H9 (cell line): ENCODE measurements around the gene SESTD1. TPM values are rescaled to one million over a fixed set of nuclear protein-coding genes. Genes with fewer than 3 reads are reported as not detected.

ENCODE experiments used
- DNase-seq: peaks from one replicate; pipeline ENCODE4 v3.0.0-alpha.2; 2017
- H2AFZ ChIP-seq: one replicate; pipeline ENCODE4 v1.6.1; 2013; ENCODE audit warnings: mild to moderate bottlenecking, low read length, control low read depth, moderate library complexity
- H2AK5ac ChIP-seq: 2 replicates; pipeline ENCODE4 v1.6.1; 2013; ENCODE audit warnings: low read length, control low read depth, mixed read lengths; ENCODE audit not compliant: insufficient read length
- H2BK120ac ChIP-seq: one replicate; pipeline ENCODE4 v1.6.1; 2013; ENCODE audit warnings: low read depth, mild to moderate bottlenecking, low read length, control low read depth, inconsistent platforms; ENCODE audit not compliant: poor library complexity, severe bottlenecking
- H2BK12ac ChIP-seq: 2 replicates; pipeline ENCODE4 v1.6.1; 2013; ENCODE audit warnings: low read length, control low read depth, mixed read lengths, low read depth; ENCODE audit not compliant: insufficient read length
- H2BK15ac ChIP-seq: 2 replicates; pipeline ENCODE4 v1.6.1; 2013; ENCODE audit warnings: low read depth, low read length, control low read depth
- H2BK20ac ChIP-seq: one replicate; pipeline ENCODE4 v1.6.1; 2013; ENCODE audit warnings: low read depth, mild to moderate bottlenecking, low read length, control low read depth, inconsistent platforms; ENCODE audit not compliant: poor library complexity, severe bottlenecking
- H2BK5ac ChIP-seq: 2 replicates; pipeline ENCODE4 v1.6.1; 2013; ENCODE audit warnings: low read length, control low read depth, mixed read lengths; ENCODE audit not compliant: insufficient read length
- H3K14ac ChIP-seq: 2 replicates; pipeline ENCODE4 v1.6.1; 2013; ENCODE audit warnings: low read length, control low read depth; ENCODE audit not compliant: insufficient read depth
- H3K18ac ChIP-seq: 2 replicates; pipeline ENCODE4 v1.6.1; 2013; ENCODE audit warnings: low read depth, mild to moderate bottlenecking, mixed read lengths, low read length, control low read depth; ENCODE audit not compliant: insufficient read length
- H3K23ac ChIP-seq: 2 replicates; pipeline ENCODE4 v1.6.1; 2013; ENCODE audit warnings: low read length, control low read depth, mixed read lengths, low read depth; ENCODE audit not compliant: insufficient read length
- H3K23me2 ChIP-seq: 2 replicates; pipeline ENCODE4 v1.6.1; 2013; ENCODE audit warnings: low read depth, mild to moderate bottlenecking, mixed read lengths, low read length, control low read depth; ENCODE audit not compliant: insufficient read length, poor library complexity, severe bottlenecking
- H3K27ac ChIP-seq: 2 replicates; pipeline ENCODE4 v1.5.1; 2013; ENCODE audit warnings: low read length, control low read depth, mixed read lengths, low read depth; ENCODE audit not compliant: insufficient read length
- H3K27me3 ChIP-seq: 2 replicates; pipeline ENCODE4 v1.6.1; 2013; ENCODE audit warnings: low read length, control low read depth, inconsistent platforms; ENCODE audit not compliant: insufficient read depth
- H3K4ac ChIP-seq: 2 replicates; pipeline ENCODE4 v1.6.1; 2013; ENCODE audit warnings: low read depth, mild to moderate bottlenecking, control low read depth, inconsistent platforms, low read length, moderate library complexity
- H3K4me1 ChIP-seq: 2 replicates; pipeline ENCODE4 v1.6.1; 2013; ENCODE audit warnings: low read length, control low read depth, inconsistent platforms; ENCODE audit not compliant: insufficient read depth
- H3K4me2 ChIP-seq: 2 replicates; pipeline ENCODE4 v1.6.1; 2013; ENCODE audit warnings: low read length, control low read depth, mixed read lengths; ENCODE audit not compliant: insufficient read length, insufficient read depth
- H3K56ac ChIP-seq: 2 replicates; pipeline ENCODE4 v1.6.1; 2013; ENCODE audit warnings: low read depth, mild to moderate bottlenecking, mixed read lengths, low read length, control low read depth; ENCODE audit not compliant: insufficient read length
- H3K79me1 ChIP-seq: 2 replicates; pipeline ENCODE4 v1.6.1; 2013; ENCODE audit warnings: low read depth, mild to moderate bottlenecking, moderate library complexity, low read length, control low read depth, inconsistent platforms; ENCODE audit not compliant: insufficient read depth, poor library complexity, severe bottlenecking
- H3K79me2 ChIP-seq: 2 replicates; pipeline ENCODE4 v1.6.1; 2013; ENCODE audit warnings: low read length, control low read depth, inconsistent platforms; ENCODE audit not compliant: insufficient read depth
- H3K9ac ChIP-seq: 2 replicates; pipeline ENCODE4 v1.6.1; 2013; ENCODE audit warnings: low read length, control low read depth, mixed read lengths; ENCODE audit not compliant: insufficient read length; ENCODE audit errors: extremely low read depth
- H3K9me3 ChIP-seq: one replicate; pipeline ENCODE4 v1.6.1; 2013; ENCODE audit warnings: low read depth, low read length, inconsistent platforms; ENCODE audit not compliant: control insufficient read depth
- H3T11ph ChIP-seq: one replicate; pipeline ENCODE4 v1.6.1; 2013; ENCODE audit warnings: mild to moderate bottlenecking, low read length, control low read depth, inconsistent platforms
- H4K20me1 ChIP-seq: one replicate; pipeline ENCODE4 v1.6.1; 2013; ENCODE audit not compliant: control insufficient read depth, insufficient read length, insufficient read depth
- H4K5ac ChIP-seq: 2 replicates; pipeline ENCODE4 v1.6.1; 2013; ENCODE audit warnings: low read depth, mild to moderate bottlenecking, mixed read lengths, low read length, control low read depth; ENCODE audit not compliant: insufficient read length
- H4K8ac ChIP-seq: replicated peaks from 2 replicates; pipeline ENCODE4 v1.6.1; 2013; ENCODE audit warnings: low read length, control low read depth, mixed read lengths, low read depth; ENCODE audit not compliant: insufficient read length
- H4K91ac ChIP-seq: 2 replicates; pipeline ENCODE4 v1.6.1; 2013; ENCODE audit warnings: low read depth, mild to moderate bottlenecking, moderate library complexity, mixed read lengths, low read length, control low read depth; ENCODE audit not compliant: insufficient read length
- H3K27ac Mint-ChIP-seq, 3 experiments: 2 replicates in 2 of 3; 3 replicates in 1 of 3; pipeline ENCODE4 v1.8.0; 2020 to 2021; ENCODE audit warnings: mixed read lengths in 3 of 3, mild to moderate bottlenecking in 1 of 3, moderate library complexity in 1 of 3
- H3K27me3 Mint-ChIP-seq: 2 replicates; pipeline ENCODE4 v1.8.0; 2021; ENCODE audit warnings: low read depth, mild to moderate bottlenecking, moderate library complexity, mixed read lengths
- H3K36me3 Mint-ChIP-seq, 3 experiments: 2 replicates in 2 of 3; 3 replicates in 1 of 3; pipeline ENCODE4 v1.8.0; 2020 to 2021; ENCODE audit warnings: low read depth in 3 of 3, mixed read lengths in 3 of 3; ENCODE audit not compliant: insufficient read depth in 1 of 3
- H3K4me1 Mint-ChIP-seq, 2 experiments: 2 replicates each; pipeline ENCODE4 v1.8.0; 2020; ENCODE audit warnings: mixed read lengths in 2 of 2
- H3K4me3 Mint-ChIP-seq, 2 experiments: 2 replicates in 1 of 2; 3 replicates in 1 of 2; pipeline ENCODE4 v1.8.0; 2020 to 2021; ENCODE audit warnings: mild to moderate bottlenecking in 2 of 2, mixed read lengths in 2 of 2, moderate library complexity in 1 of 2
- H3K9me3 Mint-ChIP-seq, 2 experiments: 2 replicates in 1 of 2; 3 replicates in 1 of 2; pipeline ENCODE4 v1.8.0; 2020; ENCODE audit warnings: mild to moderate bottlenecking in 2 of 2, mixed read lengths in 2 of 2, moderate library complexity in 1 of 2
- CTCF ChIP-seq: fragments of 200-600 bp; sonication (generic); conservative IDR thresholded peaks from 3 replicates; pipeline ENCODE4 v1.8.0; 2021; ENCODE audit warnings: antibody characterized with exemption, mild to moderate bottlenecking
- WGBS: extraction: QIAGEN DNeasy Blood & Tissue Kit; methylation state at CpG from one replicate; pipeline ENCODE4 v1.1.7; 2013; ENCODE audit warnings: missing lambda C conversion rate, low lambda C conversion rate, mixed read lengths; ENCODE audit not compliant: insufficient read length; ENCODE audit errors: extremely low coverage; 5-methylcytosine and 5-hydroxymethylcytosine counted together
- total RNA-seq: library from RNA; stranded (reverse); gene quantifications from 2 replicates; pipeline ENCODE4 v1.2.1, GENCODE V29; 2021

The SESTD1 gene
- total RNA-seq, 1 experiment from 2014 or later, result 44.4 TPM

GRCh38 chr2:179248024-179248348, 16.6 kb downstream of the SESTD1 start:
- Histone ChIP-seq H4K20me1 (no peaks in the 10 kb centered on the region), H3K4me2 (no peak overlapping the region), H2BK15ac (no peak overlapping the region), H3K27me3 (no peaks in the 10 kb centered on the region), H4K5ac (no peak overlapping the region), H2BK12ac (no peak overlapping the region), H3K79me1 (no peaks in the 10 kb centered on the region), H3K23me2 (no peaks in the 10 kb centered on the region), H2BK5ac (no peak overlapping the region), H3K9me3 (no peaks in the 10 kb centered on the region), H4K8ac (no peak overlapping the region), H2AK5ac (no peak overlapping the region), H3K4me1 (peaks cover 6% of the 10 kb centered on the region; the same call in 1 of the 2 replicates), H3T11ph (no peak overlapping the region), H3K14ac (no peak overlapping the region), H3K79me2 (no peaks in the 10 kb centered on the region; the same call in 1 of the 2 replicates), H3K18ac (no peak overlapping the region), H4K91ac (no peak overlapping the region), H3K4ac (no peak overlapping the region), H3K56ac (no peak overlapping the region), H2BK120ac (no peak overlapping the region), H2BK20ac (no peak overlapping the region), H3K23ac (no peak overlapping the region), H2AFZ (no peak overlapping the region), H3K27ac (no peak overlapping the region), H3K9ac (no peak overlapping the region)
- Mint-ChIP-seq H3K27ac (peak overlapping the region in 2 of 3 experiments; percentile 9 to 28; a peak in 1 of 7 replicates), H3K4me3 (no peak overlapping the region), H3K36me3 (peaks cover 1 to 16% (median 7%) of the 10 kb centered on the region in 3 experiments; a peak in 6 of 7 replicates), H3K27me3 (no peaks in the 10 kb centered on the region), H3K9me3 (peaks cover 5 to 9% of the 10 kb centered on the region in 2 experiments; a peak in 4 of 5 replicates), H3K4me1 (peaks cover 14 to 15% of the 10 kb centered on the region in 2 experiments)
- DNase-seq, result no peak
- no peak for TF ChIP-seq CTCF
- no CpG with 5 or more reads among the region's 1 CpG for WGBS
